Urothelium cell line (cell line): Measurements from ENCODE around the gene MTFR1L.

Experiments
- DNase-seq: peaks from one replicate; pipeline ENCODE4 v3.0.0; 2011; ENCODE audit warnings: low spot score, mixed read lengths
- FAIRE-seq: peaks from 2 replicates; lab custom pipeline; 2011; peaks lifted over from hg19 to GRCh38; lab: Jason Lieb, UNC

Gene MTFR1L

GRCh38 chr1:25875856-25876692 lies 56.3 kb downstream of the MTFR1L start:
- no peak for DNase-seq
- no peak for FAIRE-seq

GRCh38 chr1:25876693-25877077 lies 56.9 kb downstream of the MTFR1L start:
- DNase-seq (no peak), FAIRE-seq (no peak)

GRCh38 chr1:25877155-25877554 lies 57.4 kb downstream of the MTFR1L start:
- no peak for DNase-seq
- FAIRE-seq = no peak

- DNase-seq (no peak), FAIRE-seq (no peak)
These were observed 58.9 kb downstream of the MTFR1L start for GRCh38 chr1:25878690-25879089.

- FAIRE-seq = no peak
- no peak for DNase-seq
These were observed 59.9 kb downstream of the MTFR1L start for GRCh38 chr1:25879675-25880074.

GRCh38 chr1:25880518-25880917 lies 60.8 kb downstream of the MTFR1L start:
- DNase-seq (no peak), FAIRE-seq (no peak)

GRCh38 chr1:25881266-25881665 lies 61.5 kb downstream of the MTFR1L start:
- FAIRE-seq = no peak

More at GRCh38 chr1:25881266-25881665, 61.5 kb downstream of the MTFR1L start:
- DNase-seq = no peak
